Measurements from ENCODE around the gene MRPL36. TPM values are rescaled to one million over a fixed set of nuclear protein-coding genes. Genes with fewer than 3 reads are reported as not detected.

MRPL36 gene
- polyA plus RNA-seq, 1 donor (not counting 4 experiments of a cell fraction or from before 2014, with no cell fraction given), result 121 TPM

DNA sequence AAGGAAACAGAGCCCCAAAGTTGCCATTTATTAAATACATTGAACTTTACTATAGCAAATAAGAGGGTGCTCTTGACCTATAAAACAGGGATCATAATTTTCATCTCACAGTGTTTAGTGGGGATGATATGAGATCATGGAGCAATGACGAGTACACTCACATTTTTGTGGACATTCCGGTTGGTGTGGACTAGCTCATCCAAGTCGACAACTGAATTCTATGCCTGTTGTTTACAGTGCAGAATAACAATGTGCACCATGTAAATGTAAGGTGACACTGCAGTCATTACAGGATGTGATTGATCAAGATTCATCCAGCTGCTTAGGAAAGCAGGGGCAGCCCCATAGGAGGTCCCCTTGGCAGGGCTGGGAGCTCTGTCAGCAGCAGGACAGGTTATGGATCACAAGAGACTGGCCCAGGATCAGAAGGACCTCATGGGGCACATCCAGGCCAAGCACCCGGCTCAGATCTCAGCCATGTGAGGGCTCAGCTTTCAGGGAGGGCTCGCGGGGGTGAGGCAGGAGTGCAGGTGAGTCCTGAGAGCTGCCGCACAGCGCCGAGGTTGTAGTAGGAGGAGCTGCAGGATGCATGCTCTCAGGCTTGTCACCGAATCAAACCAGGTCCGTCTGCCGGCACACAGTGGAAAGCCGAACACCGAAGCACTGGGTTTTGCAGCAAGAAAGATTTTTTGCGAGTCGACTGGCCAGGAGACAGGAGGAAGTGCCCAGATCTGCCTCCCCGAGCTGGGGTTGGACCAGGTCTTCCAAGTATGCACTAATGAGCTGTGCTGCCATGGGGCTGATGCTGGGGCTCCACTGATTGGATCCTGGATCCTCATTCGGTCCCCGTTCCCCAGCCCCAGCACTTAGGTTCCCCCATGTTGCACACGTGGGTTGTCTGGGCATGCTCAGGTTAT, 28.2 kb downstream of the MRPL36 start:
- no peak for FAIRE-seq
- Histone ChIP-seq H3K4me3 (ENCODE audit: control insufficient read depth in 2 of 3, extremely low read depth in 1 of 3, insufficient read depth in 2 of 3, low read depth in 1 of 3, low read length in 3 of 3) (no peak overlapping the region), H2AFZ (ENCODE audit: control insufficient read depth, low read length) (no peak overlapping the region), H3K4me2 (ENCODE audit: control insufficient read depth, extremely low read depth, insufficient read depth, low read depth, low read length) (no peak overlapping the region), H3K27ac (ENCODE audit: control insufficient read depth, insufficient read depth, low read length) (no peak overlapping the region), H3K4me1 (ENCODE audit: control insufficient read depth, extremely low read depth, insufficient read depth, low read length) (no peaks in the 10 kb centered on the region), H4K20me1 (ENCODE audit: control insufficient read depth, extremely low read depth, insufficient read depth, low read length) (no peaks in the 10 kb centered on the region), H3K27me3 (ENCODE audit: control insufficient read depth, extremely low read depth, insufficient read depth, low read length) (peaks cover 7% of the 10 kb centered on the region), H3K9ac (ENCODE audit: control insufficient read depth, extremely low read depth, insufficient read depth, low read length) (no peak overlapping the region), H3K9me1 (ENCODE audit: control insufficient read depth, extremely low read depth, insufficient read depth, low read length) (no peaks in the 10 kb centered on the region), H3K9me3 (ENCODE audit: control insufficient read depth, low read depth, low read length) (no peaks in the 10 kb centered on the region), H3K36me3 (ENCODE audit: control insufficient read depth in 2 of 2, extremely low read depth in 1 of 2, insufficient read depth in 2 of 2, low read length in 2 of 2) (no peaks in the 10 kb centered on the region), H3K79me2 (ENCODE audit: control insufficient read depth, insufficient read depth, low read length) (no peaks in the 10 kb centered on the region)
- dilution Hi-C loops (cut with MboI; ENCODE audit: extremely low pct_ligation_motif_present, low sequenced_read_pairs), result no loop called here
- TF ChIP-seq, protein P1, sequence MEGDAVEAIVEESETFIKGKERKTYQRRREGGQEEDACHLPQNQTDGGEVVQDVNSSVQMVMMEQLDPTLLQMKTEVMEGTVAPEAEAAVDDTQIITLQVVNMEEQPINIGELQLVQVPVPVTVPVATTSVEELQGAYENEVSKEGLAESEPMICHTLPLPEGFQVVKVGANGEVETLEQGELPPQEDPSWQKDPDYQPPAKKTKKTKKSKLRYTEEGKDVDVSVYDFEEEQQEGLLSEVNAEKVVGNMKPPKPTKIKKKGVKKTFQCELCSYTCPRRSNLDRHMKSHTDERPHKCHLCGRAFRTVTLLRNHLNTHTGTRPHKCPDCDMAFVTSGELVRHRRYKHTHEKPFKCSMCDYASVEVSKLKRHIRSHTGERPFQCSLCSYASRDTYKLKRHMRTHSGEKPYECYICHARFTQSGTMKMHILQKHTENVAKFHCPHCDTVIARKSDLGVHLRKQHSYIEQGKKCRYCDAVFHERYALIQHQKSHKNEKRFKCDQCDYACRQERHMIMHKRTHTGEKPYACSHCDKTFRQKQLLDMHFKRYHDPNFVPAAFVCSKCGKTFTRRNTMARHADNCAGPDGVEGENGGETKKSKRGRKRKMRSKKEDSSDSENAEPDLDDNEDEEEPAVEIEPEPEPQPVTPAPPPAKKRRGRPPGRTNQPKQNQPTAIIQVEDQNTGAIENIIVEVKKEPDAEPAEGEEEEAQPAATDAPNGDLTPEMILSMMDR (optimal IDR thresholded peaks at IDR 0.05 in 1 of 3, IDR thresholded peaks at IDR 0.05 in 1 of 3, conservative IDR thresholded peaks at IDR 0.05 in 1 of 3; ENCODE audit: extremely low read depth in 1 of 3, insufficient read depth in 2 of 3, low read length in 3 of 3), result no peak
- no peak for TF ChIP-seq EZH2 (IDR thresholded peaks at IDR 0.05; ENCODE audit: low read length)
- DNase-seq (ENCODE audit: low read depth, low spot score), result no peak

DNA sequence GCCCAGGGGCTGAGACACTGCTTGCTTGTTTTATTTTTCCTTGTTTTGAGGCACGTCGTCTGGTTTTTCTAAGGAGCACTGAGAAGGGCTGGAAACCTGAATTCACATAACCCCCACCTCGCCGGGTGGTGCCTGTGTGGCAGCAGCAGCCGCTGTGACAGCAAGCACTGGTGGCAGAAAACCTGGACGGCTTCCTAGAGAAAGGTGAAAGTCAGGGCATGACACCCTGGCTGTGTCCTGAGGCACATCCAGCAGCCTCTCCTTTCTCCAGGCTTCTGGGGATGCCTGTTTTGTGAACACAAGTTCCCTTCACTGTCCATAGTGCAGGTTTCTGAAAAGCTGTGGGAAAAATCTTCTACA, 29.2 kb downstream of the MRPL36 start:
- Histone ChIP-seq H4K20me1 (ENCODE audit: control insufficient read depth, extremely low read depth, insufficient read depth, low read length) (no peaks in the 10 kb centered on the region), H3K27ac (ENCODE audit: control insufficient read depth, insufficient read depth, low read length) (no peak overlapping the region), H3K4me2 (ENCODE audit: control insufficient read depth, extremely low read depth, insufficient read depth, low read depth, low read length) (no peak overlapping the region), H3K9ac (ENCODE audit: control insufficient read depth, extremely low read depth, insufficient read depth, low read length) (no peak overlapping the region), H2AFZ (ENCODE audit: control insufficient read depth, low read length) (no peak overlapping the region), H3K9me3 (ENCODE audit: control insufficient read depth, low read depth, low read length) (no peaks in the 10 kb centered on the region), H3K79me2 (ENCODE audit: control insufficient read depth, insufficient read depth, low read length) (no peaks in the 10 kb centered on the region), H3K36me3 (ENCODE audit: control insufficient read depth in 2 of 2, extremely low read depth in 1 of 2, insufficient read depth in 2 of 2, low read length in 2 of 2) (no peaks in the 10 kb centered on the region), H3K9me1 (ENCODE audit: control insufficient read depth, extremely low read depth, insufficient read depth, low read length) (no peaks in the 10 kb centered on the region), H3K4me1 (ENCODE audit: control insufficient read depth, extremely low read depth, insufficient read depth, low read length) (no peaks in the 10 kb centered on the region), H3K4me3 (ENCODE audit: control insufficient read depth in 2 of 3, extremely low read depth in 1 of 3, insufficient read depth in 2 of 3, low read depth in 1 of 3, low read length in 3 of 3) (no peak overlapping the region), H3K27me3 (ENCODE audit: control insufficient read depth, extremely low read depth, insufficient read depth, low read length) (peaks cover 7% of the 10 kb centered on the region)
- dilution Hi-C loops (cut with MboI; ENCODE audit: extremely low pct_ligation_motif_present, low sequenced_read_pairs), result no loop called here
- DNase-seq (ENCODE audit: low read depth, low spot score) (no peak), FAIRE-seq (no peak)
- TF ChIP-seq EZH2 (IDR thresholded peaks at IDR 0.05; ENCODE audit: low read length), result no peak
- TF ChIP-seq, protein P1 (optimal IDR thresholded peaks at IDR 0.05 in 1 of 3, IDR thresholded peaks at IDR 0.05 in 1 of 3, conservative IDR thresholded peaks at IDR 0.05 in 1 of 3; ENCODE audit: extremely low read depth in 1 of 3, insufficient read depth in 2 of 3, low read length in 3 of 3), result no peak

Data from keratinocyte (primary cell).